Gastroesophageal sphincter (tissue), 3 donors: ENCODE results near the gene PKD2L2.

ENCODE experiments used
- CTCF ChIP-seq, 4 experiments: fragments of 200-600 bp in 2 of 4; fragments of 450-650 bp in 2 of 4; sonication (generic) in 1 of 4; IDR thresholded peaks; one replicate each; pipeline ENCODE4 v1.5.1; 2017 to 2019; ENCODE audit warnings: antibody characterized with exemption in 4 of 4, mild to moderate bottlenecking in 2 of 4, moderate library complexity in 2 of 4
- EP300 ChIP-seq: sonication (generic); formaldehyde crosslinking; IDR thresholded peaks from one replicate; pipeline ENCODE4 v1.6.1; 2017; ENCODE audit warnings: antibody characterized with exemption, mild to moderate bottlenecking
- POLR2AphosphoS5 ChIP-seq: sonication (generic); formaldehyde crosslinking; IDR thresholded peaks from one replicate; pipeline ENCODE4 v1.6.1; 2017; ENCODE audit warnings: antibody characterized with exemption

- TF ChIP-seq CTCF (IDR thresholded peaks at IDR 0.05): no peak
- peak; percentile 80 for TF ChIP-seq POLR2AphosphoS5
- TF ChIP-seq EP300: no peak
Observed at GRCh38 chr5:137880313-137880712, 8.9 kb upstream of the PKD2L2 start.
